Measurements from ENCODE around the gene RASD2.

The RASD2 gene

GRCh38 chr22:35528927-35529326, 11.7 kb upstream of the RASD2 start:
- no peak for TF ChIP-seq CTCF (IDR thresholded peaks at IDR 0.05; ENCODE audit: extremely low read depth, missing control alignments)
- no peak for DNase-seq (ENCODE audit: low spot score)

GRCh38 chr22:35530700-35531099, 9.9 kb upstream of the RASD2 start:
- DNase-seq (ENCODE audit: low spot score): no peak
- TF ChIP-seq CTCF (IDR thresholded peaks at IDR 0.05; ENCODE audit: extremely low read depth, missing control alignments): no peak

DNA sequence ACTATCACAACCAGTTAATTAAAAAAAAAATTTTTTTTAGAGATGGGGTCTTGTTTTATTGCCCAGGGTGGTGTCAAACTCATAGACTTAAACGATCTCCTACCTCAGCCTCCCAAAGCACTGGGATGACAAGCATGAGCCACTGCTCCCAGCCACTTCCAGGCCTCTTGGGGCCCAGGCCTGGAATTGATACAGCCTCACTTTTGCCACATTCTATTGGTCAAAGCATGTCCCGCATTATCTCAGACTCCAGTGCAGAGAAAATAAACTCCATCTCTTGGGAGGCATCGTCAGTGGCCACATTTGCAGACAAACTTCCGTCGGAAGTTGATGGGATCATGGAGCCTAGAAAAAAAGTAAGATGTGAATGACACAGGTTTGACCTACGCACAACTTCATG, 9.4 kb upstream of the RASD2 start:
- DNase-seq (ENCODE audit: low spot score): no peak
- no peak for TF ChIP-seq CTCF (IDR thresholded peaks at IDR 0.05; ENCODE audit: extremely low read depth, missing control alignments)

DNA sequence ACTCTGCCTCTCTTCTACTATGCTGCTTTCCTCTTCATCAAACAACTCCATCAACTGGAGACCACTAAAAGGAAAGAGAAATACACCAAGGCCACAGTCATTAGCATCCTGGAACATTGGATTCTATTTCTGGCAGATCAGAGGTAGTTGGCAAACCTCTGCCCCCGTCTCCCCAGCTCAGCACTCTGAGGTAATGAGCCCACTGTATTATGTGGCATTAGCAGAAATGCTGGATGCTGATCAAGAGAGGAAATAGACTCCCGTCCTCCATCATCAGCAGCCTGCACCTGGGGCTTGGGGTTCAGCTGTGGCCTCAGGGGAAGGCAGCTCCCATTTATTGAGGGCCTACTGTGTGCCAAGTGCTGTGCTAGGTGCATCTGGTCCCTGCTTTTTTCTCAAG, 9.0 kb upstream of the RASD2 start:
- no peak for TF ChIP-seq CTCF (IDR thresholded peaks at IDR 0.05; ENCODE audit: extremely low read depth, missing control alignments)
- no peak for DNase-seq (ENCODE audit: low spot score)

DNA sequence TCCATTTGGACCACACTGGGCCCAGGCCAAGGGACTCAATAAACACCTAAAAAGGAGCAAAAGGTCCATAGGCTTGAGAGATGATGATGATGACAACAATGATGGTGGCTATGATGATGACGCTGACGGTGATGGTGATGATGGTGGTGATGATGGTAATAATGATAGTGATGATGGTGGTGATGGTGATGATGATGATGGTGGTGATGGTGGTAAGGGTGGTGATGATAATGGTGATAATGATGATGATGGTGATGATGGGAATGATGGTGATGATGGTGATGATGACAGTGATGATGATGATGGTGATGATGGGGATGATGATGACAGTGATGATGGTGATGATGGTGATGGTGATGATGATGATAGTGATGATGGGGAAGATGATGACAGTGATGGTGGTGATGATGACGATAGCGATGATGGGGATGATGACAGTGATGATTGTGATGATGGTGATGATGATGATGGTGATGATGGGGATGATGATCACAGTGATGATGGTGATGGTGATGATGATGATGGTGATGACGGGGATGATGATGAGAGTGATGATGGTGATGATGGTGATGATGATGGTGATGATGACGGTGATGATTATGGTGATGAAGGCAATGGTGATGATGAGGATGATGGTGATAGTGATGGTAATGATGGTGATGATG, 7.1 kb upstream of the RASD2 start:
- no peak for TF ChIP-seq CTCF (IDR thresholded peaks at IDR 0.05; ENCODE audit: extremely low read depth, missing control alignments)
- DNase-seq (ENCODE audit: low spot score): no peak

GRCh38 chr22:35534091-35534490, 6.5 kb upstream of the RASD2 start:
- no peak for DNase-seq (ENCODE audit: low spot score)
- TF ChIP-seq CTCF (IDR thresholded peaks at IDR 0.05; ENCODE audit: extremely low read depth, missing control alignments): no peak

GRCh38 chr22:35537232-35537631, 3.4 kb upstream of the RASD2 start:
- TF ChIP-seq CTCF (IDR thresholded peaks at IDR 0.05; ENCODE audit: extremely low read depth, missing control alignments): no peak
- no peak for DNase-seq (ENCODE audit: low spot score)

All from GM20000 (cell line).